GM23248 (cell line): ENCODE results near the gene PPFIA2. TPM values are rescaled to one million over a fixed set of nuclear protein-coding genes. Genes with fewer than 3 reads are reported as not detected.
A peak's percentile ranks its signal among the peaks of the same experiment; 100 is the strongest.

ENCODE experiments used
- DNase-seq: peaks from one replicate; pipeline ENCODE4 v3.0.0-alpha.2; 2015
- H2AFZ ChIP-seq: fragments of 200-600 bp; sonication (generic); 2 replicates; pipeline ENCODE4 v1.6.1; 2016; ENCODE audit warnings: antibody characterized with exemption
- H3F3A ChIP-seq: fragments of 200-600 bp; sonication (generic); 2 replicates; pipeline ENCODE4 v1.6.1; 2016; ENCODE audit warnings: mild to moderate bottlenecking, antibody characterized with exemption, mixed run types; ENCODE audit not compliant: insufficient read depth
- H3K27ac ChIP-seq: fragments of 200-600 bp; sonication (generic); 2 replicates; pipeline ENCODE4 v1.5.1; 2016; ENCODE audit warnings: mild to moderate bottlenecking
- H3K27me3 ChIP-seq: fragments of 200-600 bp; sonication (generic); replicated peaks from 2 replicates; pipeline ENCODE4 v1.6.1; 2016; ENCODE audit warnings: mild to moderate bottlenecking; ENCODE audit not compliant: insufficient read depth
- H3K36me3 ChIP-seq: fragments of 200-600 bp; sonication (generic); 2 replicates; pipeline ENCODE4 v1.6.1; 2016; ENCODE audit warnings: low read depth, mild to moderate bottlenecking
- H3K4me1 ChIP-seq: fragments of 200-600 bp; sonication (generic); 2 replicates; pipeline ENCODE4 v1.6.1; 2016; ENCODE audit warnings: mild to moderate bottlenecking; ENCODE audit not compliant: insufficient read depth
- H3K4me2 ChIP-seq: fragments of 200-600 bp; sonication (generic); one replicate; pipeline ENCODE4 v1.6.1; 2016; ENCODE audit warnings: mild to moderate bottlenecking; ENCODE audit not compliant: unreplicated experiment
- H3K4me3 ChIP-seq: fragments of 200-600 bp; sonication (generic); 2 replicates; pipeline ENCODE4 v1.5.1; 2016; ENCODE audit warnings: mild to moderate bottlenecking
- H3K79me2 ChIP-seq: fragments of 200-600 bp; sonication (generic); 2 replicates; pipeline ENCODE4 v1.6.1; 2016; ENCODE audit warnings: mild to moderate bottlenecking; ENCODE audit not compliant: insufficient read depth
- H3K9ac ChIP-seq: fragments of 200-600 bp; sonication (generic); 2 replicates; pipeline ENCODE4 v1.6.1; 2016; ENCODE audit warnings: mild to moderate bottlenecking
- H3K9me2 ChIP-seq: fragments of 200-600 bp; sonication (generic); 2 replicates; pipeline ENCODE4 v1.6.1; 2016; ENCODE audit warnings: mixed run types, mild to moderate bottlenecking, moderate library complexity; ENCODE audit not compliant: insufficient read depth
- H3K9me3 ChIP-seq: fragments of 200-600 bp; sonication (generic); one replicate; pipeline ENCODE4 v1.6.1; 2017; ENCODE audit warnings: low read depth
- H4K20me1 ChIP-seq: fragments of 200-600 bp; sonication (generic); 2 replicates; pipeline ENCODE4 v1.6.0; 2016; ENCODE audit not compliant: insufficient read depth
- EZH2 ChIP-seq: fragments of 200-600 bp; sonication (generic); IDR thresholded peaks from 2 replicates; pipeline ENCODE4 v1.6.1; 2018; ENCODE audit warnings: antibody characterized with exemption, mild to moderate bottlenecking; ENCODE audit not compliant: insufficient read depth, poor library complexity, severe bottlenecking
- EZH2phosphoT487 ChIP-seq: fragments of 200-600 bp; sonication (generic); IDR thresholded peaks from 2 replicates; pipeline ENCODE4 v1.6.1; 2018; ENCODE audit warnings: antibody characterized with exemption, moderate library complexity, mild to moderate bottlenecking, low read depth; ENCODE audit not compliant: insufficient read depth
- WGBS, 2 experiments: methylation state at CpG; one replicate each; pipeline ENCODE4 v1.1.6; 2015 to 2017; ENCODE audit warnings: low lambda C conversion rate in 2 of 2, low coverage in 1 of 2; ENCODE audit errors: missing lambda C conversion rate in 2 of 2; 5-methylcytosine and 5-hydroxymethylcytosine counted together
- in situ Hi-C: fragments of 300-500 bp; cut with MboI; formaldehyde crosslinking; loops from 2 replicates; pipeline ENCODE4 v1.15.0; 2020
- polyA plus RNA-seq: library from polyadenylated mRNA; unstranded; fragments of >200 nt; fragmentation: Nextera tagmentation; extraction: Ambion mirVana; gene quantifications from 2 replicates; pipeline ENCODE4 v1.2.1, GENCODE V29; 2016
- total RNA-seq: library from RNA; depleted of rRNA; stranded (reverse); fragments of >200 nt; shearing (Covaris generic); gene quantifications from 2 replicates; pipeline ENCODE4 v1.2.3, GENCODE V29; 2014; rRNA removed

Gene PPFIA2
- not detected in 2 replicates for total RNA-seq
- polyA plus RNA-seq, result not detected in 2 replicates

GRCh38 chr12:81759190-81760051 is at the start of gene PPFIA2:
PPFIA2 (minus strand) TSS chr12:81759350.
- Histone ChIP-seq H3K27ac (no peak within 1 kb of the TSS), H3K4me1 (no peaks in the 10 kb centered on the region), H3K4me2 (peak within 1 kb of the TSS; percentile 76), H3F3A (no peaks in the 10 kb centered on the region), H2AFZ (peak within 1 kb of the TSS; percentile 84), H3K9me3 (no peaks in the 10 kb centered on the region), H3K36me3 (no peaks in the 10 kb centered on the region), H3K27me3 (peaks cover 39% of the 10 kb centered on the region), H3K9me2 (no peaks in the 10 kb centered on the region), H3K79me2 (no peaks in the 10 kb centered on the region), H3K4me3 (peak within 1 kb of the TSS; percentile 72), H4K20me1 (no peaks in the 10 kb centered on the region), H3K9ac (no peak within 1 kb of the TSS)
- 1 to 4% methylated on average over 31 to 34 of the region's 34 CpGs for WGBS, 2 experiments
- no peak for TF ChIP-seq EZH2phosphoT487
- TF ChIP-seq EZH2, result no peak
- DNase-seq, result peak; percentile 42
- in situ Hi-C loops, result no loop called here

- no peaks in the 10 kb centered on the region for H3K79me2 ChIP-seq
- H3K27ac ChIP-seq, result no peak overlapping the region
- peaks cover 4% of the 10 kb centered on the region; the same call in 1 of the 2 replicates for H3K27me3 ChIP-seq
- no peaks in the 10 kb centered on the region for H3K36me3 ChIP-seq
- no peaks in the 10 kb centered on the region for H3K9me2 ChIP-seq
- no peaks in the 10 kb centered on the region for H3K4me1 ChIP-seq
- WGBS, 2 experiments, result 64 to 68% methylated on average over 8 of the region's 8 CpGs
- no peak for TF ChIP-seq EZH2
- TF ChIP-seq EZH2phosphoT487, result no peak
- in situ Hi-C loops, result no loop called here
- no peaks in the 10 kb centered on the region for H4K20me1 ChIP-seq
- H3K4me3 ChIP-seq, result no peak overlapping the region
- no peak overlapping the region for H2AFZ ChIP-seq
- no peak overlapping the region for H3K4me2 ChIP-seq
- no peaks in the 10 kb centered on the region for H3F3A ChIP-seq
- peak; percentile 2 for DNase-seq
- no peaks in the 10 kb centered on the region for H3K9me3 ChIP-seq
- no peak overlapping the region for H3K9ac ChIP-seq
These were observed 41.4 kb upstream of the PPFIA2 start for GRCh38 chr12:81800298-81801148.

GRCh38 chr12:81798294-81798693 is 39.1 kb upstream of the PPFIA2 start:
- Histone ChIP-seq H3F3A (no peaks in the 10 kb centered on the region), H3K27me3 (peaks cover 4% of the 10 kb centered on the region; the same call in 1 of the 2 replicates), H3K9me3 (no peaks in the 10 kb centered on the region), H3K9me2 (no peaks in the 10 kb centered on the region), H3K36me3 (no peaks in the 10 kb centered on the region), H3K27ac (no peak overlapping the region), H3K79me2 (no peaks in the 10 kb centered on the region), H4K20me1 (no peaks in the 10 kb centered on the region), H3K4me2 (no peak overlapping the region), H2AFZ (no peak overlapping the region), H3K4me3 (no peak overlapping the region), H3K9ac (no peak overlapping the region), H3K4me1 (no peaks in the 10 kb centered on the region)
- no peak for DNase-seq
- in situ Hi-C loops, result no loop called here
- TF ChIP-seq EZH2 (no peak), EZH2phosphoT487 (no peak)
- WGBS, 2 experiments, result 34 to 44% methylated on average over 6 of the region's 6 CpGs

GRCh38 chr12:81797100-81797499 is 38.0 kb upstream of the PPFIA2 start:
- H3K4me3 ChIP-seq, result no peak overlapping the region
- H3K79me2 ChIP-seq, result no peaks in the 10 kb centered on the region
- H3K36me3 ChIP-seq, result no peaks in the 10 kb centered on the region
- H3K9me3 ChIP-seq, result no peaks in the 10 kb centered on the region
- TF ChIP-seq EZH2 (no peak), EZH2phosphoT487 (no peak)
- in situ Hi-C loops, result no loop called here
- DNase-seq, result peak; percentile 41
- no peaks in the 10 kb centered on the region for H3K4me1 ChIP-seq
- no peak overlapping the region for H3K4me2 ChIP-seq
- H3K27ac ChIP-seq, result no peak overlapping the region
- 11 to 12% methylated on average over 3 of the region's 3 CpGs for WGBS, 2 experiments
- H3K9me2 ChIP-seq, result no peaks in the 10 kb centered on the region
- no peaks in the 10 kb centered on the region for H4K20me1 ChIP-seq
- no peak overlapping the region for H2AFZ ChIP-seq
- no peak overlapping the region for H3K9ac ChIP-seq
- no peaks in the 10 kb centered on the region for H3F3A ChIP-seq
- H3K27me3 ChIP-seq, result peaks cover 4% of the 10 kb centered on the region; the same call in 1 of the 2 replicates
